Skeletal muscle cell (primary cell): ENCODE measurements around the gene CPNE4.

ENCODE experiments used
- DNase-seq: peaks from one replicate; pipeline ENCODE4 v3.0.0-alpha.2; 2010; ENCODE audit warnings: low read depth
- H3K4me3 ChIP-seq: 2 replicates; pipeline ENCODE4 v1.5.1; 2011; ENCODE audit warnings: low read depth, mild to moderate bottlenecking, control low read depth, low read length, moderate library complexity

The CPNE4 gene

DNA sequence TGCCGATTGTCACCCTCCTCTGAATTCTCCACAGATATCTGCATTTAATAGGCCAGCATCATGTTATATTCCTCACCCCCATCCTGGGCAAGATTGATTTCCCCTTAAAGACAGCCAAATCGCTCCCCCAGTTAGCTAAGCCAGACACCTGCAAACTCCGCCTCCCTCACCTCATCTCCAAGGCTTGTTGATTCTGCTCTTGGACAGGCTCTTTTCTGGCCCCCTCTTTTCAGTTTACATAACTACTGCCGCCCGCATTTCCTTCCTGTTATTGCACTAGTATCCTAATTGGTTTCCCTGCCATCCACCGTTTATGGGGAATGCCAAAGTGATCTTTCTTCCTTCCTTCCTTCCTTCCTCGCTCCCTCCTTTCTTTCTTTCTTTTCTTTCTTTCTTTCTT, 317.3 kb downstream of the CPNE4 start:
- DNase-seq = no peak
- no peak overlapping the region for H3K4me3 ChIP-seq

DNA sequence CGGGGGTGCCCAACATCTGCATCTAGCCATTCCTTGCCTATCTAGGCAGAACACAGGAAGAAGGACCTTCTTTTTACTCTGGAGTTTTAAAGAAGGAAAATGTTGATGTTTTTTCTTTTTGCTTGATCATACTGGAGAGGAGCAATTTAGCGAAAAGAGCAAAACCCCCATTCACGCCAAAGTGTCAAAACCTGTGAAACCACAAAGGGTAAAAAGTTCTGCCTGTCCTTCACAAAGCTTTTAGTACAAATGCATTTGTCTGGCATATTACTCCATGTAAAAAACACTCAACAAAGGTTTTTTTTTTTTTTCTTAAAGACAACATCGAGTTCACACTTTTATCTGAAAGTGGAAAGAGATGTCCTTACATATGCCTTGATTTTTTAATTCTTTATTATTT, 317.9 kb downstream of the CPNE4 start:
- DNase-seq = no peak
- no peak overlapping the region for H3K4me3 ChIP-seq

DNA sequence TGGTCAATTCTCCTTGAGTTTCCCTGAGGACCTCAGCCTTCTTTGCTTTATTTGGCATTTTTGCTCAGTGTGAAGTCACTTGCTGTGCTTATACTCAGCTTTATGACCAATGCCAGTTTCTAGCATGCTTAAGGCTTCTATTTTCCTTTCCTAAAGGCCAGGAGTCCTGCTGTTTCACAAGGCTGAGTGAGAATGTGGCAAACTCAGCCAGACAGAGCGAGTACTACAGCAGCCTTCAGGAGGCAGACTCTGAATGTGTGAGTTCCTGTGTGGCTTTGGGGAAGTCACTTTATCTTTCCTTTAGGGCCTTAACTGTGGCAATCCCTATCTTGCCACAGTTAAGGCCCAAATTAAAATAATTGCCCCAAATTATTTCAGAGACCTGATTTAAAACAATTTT, 318.8 kb downstream of the CPNE4 start:
- no peak for DNase-seq
- no peak overlapping the region for H3K4me3 ChIP-seq

DNA sequence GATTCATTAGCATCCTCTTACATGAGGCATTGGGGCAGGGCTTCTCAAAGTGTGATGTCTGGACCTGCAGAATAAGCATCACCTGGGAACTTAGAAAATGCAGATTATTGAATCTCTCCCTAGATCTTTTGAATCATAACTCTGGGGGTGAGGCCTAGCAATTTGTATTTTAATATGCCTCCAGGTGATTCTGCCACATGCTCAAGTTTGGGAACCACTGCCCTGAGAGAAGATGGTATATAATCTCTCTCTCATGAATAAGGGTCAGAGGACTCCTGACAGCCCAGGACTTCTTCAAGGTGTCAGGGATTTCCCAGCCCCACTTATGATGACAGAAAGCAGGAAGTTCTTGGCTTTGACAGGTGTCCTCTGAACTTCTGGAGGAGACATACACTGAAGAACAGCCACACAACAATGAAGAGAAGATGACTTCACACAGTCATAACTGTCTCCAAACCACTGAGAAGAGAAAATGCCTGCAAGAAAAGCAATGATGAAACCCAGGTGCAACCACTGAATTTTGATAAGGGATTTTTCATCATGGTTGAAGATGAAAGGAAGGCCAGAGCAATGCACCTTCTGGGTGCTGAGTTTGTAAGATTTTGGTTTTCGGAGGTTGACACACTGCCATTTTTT, 320.1 kb downstream of the CPNE4 start:
- DNase-seq = no peak
- H3K4me3 ChIP-seq = no peak overlapping the region

DNA sequence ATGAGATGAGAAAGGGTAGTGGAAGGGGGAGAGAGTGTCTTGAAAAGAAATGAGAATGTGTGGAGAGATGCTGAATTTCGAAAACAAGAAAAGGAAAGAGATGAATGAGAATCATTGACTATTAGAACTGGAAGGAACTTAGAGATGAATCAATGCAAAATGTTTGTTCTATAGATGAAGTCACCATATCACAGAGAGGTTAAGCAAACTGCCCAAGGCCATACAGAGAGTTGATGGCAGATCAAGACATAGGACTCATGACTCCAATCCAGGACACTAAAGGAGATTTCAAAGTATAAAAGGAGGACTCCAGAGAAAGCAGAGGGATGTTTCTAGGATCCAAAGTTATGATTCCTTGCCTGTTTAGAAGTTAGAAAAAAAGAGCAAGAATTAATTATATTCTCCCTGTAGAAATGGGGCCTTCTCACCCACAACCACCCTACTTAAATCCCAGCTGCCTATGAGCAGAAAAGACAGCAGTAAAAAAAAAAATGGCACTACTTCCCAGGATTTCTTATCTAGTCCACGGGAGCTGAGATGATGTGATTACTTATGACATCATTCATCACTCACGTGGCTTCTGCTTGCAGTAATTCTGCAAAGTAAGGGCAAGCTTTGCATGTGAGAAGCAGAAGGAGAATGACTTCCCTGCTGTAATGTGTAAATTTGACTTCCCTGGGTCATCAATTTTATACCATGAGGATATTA, 321.2 kb downstream of the CPNE4 start:
- H3K4me3 ChIP-seq = no peak overlapping the region
- DNase-seq = no peak

DNA sequence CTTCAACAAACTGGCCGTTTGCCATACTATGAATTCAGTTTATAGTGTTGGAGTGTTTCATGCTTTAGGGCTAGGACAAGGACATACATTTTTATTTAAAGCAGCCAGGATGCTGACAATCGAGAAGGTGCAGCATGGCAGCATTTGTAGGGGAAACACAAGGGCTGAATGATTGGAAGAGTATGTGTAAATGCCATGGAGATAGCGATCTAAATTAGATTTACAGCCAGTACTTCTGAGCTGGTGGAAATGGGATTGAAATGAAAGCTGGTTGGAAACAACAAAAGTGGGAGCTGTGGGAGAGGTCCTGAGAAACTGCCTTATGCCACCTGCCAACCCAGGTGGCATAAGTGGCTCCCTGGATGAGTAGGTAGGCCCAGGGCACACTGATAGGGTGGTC, 322.2 kb downstream of the CPNE4 start:
- no peak for DNase-seq
- H3K4me3 ChIP-seq = no peak overlapping the region

DNA sequence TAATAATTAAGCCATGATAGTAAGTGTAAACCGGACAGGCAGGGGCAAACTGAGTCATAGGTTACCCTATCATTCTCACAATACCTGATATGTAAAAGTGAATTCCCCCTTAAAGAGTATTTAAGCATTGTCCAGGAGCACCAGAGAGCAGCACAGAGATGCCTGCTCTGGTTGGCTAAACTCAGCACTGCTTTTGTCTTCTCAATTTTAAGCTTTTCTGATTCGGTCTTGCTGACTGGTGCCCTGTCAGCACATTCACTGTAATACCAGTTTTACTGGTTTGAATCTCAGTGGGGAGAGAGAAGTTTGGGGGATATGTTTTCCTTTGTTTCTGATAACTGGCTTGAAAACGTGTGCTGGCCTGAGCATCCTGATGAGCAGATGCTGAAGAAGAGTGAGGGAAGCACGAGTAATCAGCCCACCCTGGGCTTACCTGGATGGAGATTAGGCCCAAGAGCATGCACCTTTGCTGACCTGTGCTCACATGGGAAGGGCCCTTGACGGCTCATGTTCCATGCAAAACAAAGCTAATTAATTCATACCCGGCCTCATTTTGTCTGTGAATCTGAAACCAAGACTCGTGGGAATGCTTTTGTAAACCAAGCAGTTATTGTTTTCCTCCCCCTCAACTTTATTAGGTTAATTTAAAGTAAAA, 323.6 kb downstream of the CPNE4 start:
- no peak overlapping the region for H3K4me3 ChIP-seq
- no peak for DNase-seq

DNA sequence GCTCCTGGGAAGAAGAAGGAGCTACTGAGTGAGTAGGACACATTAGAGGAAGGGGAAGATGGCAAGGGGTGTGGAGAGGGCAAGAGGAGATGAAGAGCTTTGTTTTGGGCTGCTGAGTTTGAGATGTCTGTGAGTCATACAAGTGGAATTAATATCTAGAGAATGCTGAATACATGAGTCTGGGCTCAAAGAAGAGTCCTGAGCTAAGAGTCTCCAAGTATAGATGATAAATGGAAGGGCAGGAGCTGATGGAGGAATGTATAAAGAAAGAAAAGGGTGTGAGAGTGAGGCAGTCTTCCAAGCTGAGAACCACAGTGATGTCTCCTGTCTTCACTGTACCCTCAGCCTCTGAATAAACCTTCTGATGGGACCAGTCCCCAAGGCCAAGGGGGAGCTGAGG, 326.6 kb downstream of the CPNE4 start:
- no peak for DNase-seq
- no peak overlapping the region for H3K4me3 ChIP-seq

DNA sequence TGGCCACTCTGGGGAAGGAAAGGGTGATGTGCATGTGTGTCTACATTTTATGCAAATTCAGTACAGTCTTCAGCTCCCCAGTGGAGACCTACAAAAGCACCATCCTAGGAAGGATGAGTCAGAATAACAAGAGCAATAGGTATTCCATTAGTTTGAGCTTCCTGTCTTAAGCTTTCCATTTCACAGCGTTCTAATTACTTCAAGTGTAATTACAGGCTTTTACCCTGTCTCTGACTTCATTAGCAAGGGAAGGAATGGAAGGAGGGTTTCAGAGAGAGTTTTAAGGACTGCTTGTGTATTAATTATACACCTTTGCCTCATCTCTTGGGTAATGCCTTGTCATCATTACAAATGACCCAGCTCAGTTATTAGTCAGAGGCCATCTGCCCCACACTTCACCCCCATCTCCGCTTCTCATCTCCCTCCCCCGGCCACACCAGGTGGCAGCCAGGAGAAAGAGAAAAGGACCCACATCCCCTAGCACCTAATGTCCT, 329.2 kb downstream of the CPNE4 start:
- no peak overlapping the region for H3K4me3 ChIP-seq
- no peak for DNase-seq

DNA sequence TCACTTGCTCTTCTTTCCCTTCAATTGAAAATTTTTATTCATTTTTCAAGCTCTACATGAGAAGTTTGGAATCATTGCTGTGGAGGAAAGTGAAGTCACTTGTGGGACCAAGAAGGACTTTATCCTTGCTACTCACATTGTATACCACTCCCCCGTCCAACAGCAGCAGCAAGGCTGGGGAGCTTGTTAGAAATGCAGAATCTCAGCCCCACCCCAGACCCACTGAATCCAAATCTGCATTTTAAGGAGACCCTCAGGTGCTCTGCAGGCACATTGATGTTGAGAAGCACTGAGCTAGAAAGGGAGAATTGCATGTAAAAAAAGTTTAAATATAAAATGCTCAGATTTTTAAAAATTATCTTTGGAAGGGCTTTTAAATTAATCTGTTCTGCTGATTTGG, 329.7 kb downstream of the CPNE4 start:
- no peak for DNase-seq
- H3K4me3 ChIP-seq = no peak overlapping the region

DNA sequence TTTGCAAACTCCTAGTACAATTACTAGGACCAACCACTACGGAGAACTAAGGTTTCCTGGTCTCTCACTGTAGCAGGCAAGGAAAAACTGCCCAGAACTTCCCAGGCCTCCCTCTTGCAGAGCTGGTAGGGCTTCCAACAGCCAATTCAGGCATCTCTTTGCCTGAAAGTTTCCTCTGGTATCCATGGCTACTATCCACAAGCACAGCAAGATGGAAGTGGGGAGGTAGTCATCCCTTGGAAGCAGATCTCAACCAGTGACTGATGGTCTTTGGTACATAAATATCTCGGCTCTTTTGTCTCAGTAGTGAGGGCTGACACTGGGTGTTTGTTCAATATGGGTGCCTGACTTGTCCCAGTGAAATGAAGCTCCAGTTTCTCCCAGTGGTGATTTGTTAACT, 330.7 kb downstream of the CPNE4 start:
- no peak for DNase-seq

DNA sequence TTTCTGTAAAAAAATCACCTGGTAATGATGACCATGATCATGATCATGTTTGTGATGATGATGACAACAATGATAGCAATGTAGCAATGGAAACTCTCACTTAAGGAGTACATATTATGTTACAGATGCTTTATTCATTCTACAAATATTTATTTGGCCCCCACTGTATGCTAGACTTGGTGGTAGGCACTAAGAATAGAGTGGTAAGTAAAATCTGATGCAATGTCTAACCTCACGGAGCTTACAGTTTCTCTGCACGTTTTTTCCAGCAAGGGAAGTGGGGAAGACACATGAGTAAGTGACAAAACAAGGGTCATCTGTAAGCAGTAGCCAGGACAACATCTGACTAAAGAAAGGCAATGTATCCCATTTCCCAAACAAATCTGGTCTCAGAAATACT, 332.7 kb downstream of the CPNE4 start:
- no peak overlapping the region for H3K4me3 ChIP-seq
- DNase-seq = no peak

More for the DNA sequence above, 330.7 kb downstream of the CPNE4 start:
- H3K4me3 ChIP-seq = no peak overlapping the region

DNA sequence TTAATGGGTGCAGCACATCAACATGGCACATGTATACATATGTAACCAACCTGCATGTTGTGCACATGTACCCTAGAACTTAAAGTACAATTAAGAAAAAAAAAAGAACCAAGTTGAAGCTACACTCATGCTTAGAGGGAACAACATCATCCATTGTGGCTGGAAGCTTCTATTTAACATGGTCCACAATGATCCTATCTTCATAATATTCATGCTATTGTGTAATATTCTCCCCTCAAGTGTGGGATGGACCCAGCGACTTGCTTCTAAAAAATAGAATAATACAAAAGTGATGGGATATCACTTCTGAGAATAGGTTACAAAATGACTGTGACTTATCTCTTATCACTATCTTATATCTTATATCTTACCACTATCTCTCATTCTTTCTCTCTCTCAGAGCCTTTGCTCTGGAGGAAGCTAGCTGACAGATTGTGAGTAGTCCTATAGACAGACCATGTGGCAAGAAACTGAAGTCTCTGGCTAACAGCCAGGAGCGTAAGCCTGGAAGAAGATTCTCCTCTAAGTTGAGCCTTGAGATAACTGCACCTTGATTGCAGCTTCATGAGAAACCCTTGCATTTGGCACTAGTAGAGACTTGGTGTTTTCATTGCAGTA, 333.6 kb downstream of the CPNE4 start:
- H3K4me3 ChIP-seq = no peak overlapping the region
- no peak for DNase-seq

DNA sequence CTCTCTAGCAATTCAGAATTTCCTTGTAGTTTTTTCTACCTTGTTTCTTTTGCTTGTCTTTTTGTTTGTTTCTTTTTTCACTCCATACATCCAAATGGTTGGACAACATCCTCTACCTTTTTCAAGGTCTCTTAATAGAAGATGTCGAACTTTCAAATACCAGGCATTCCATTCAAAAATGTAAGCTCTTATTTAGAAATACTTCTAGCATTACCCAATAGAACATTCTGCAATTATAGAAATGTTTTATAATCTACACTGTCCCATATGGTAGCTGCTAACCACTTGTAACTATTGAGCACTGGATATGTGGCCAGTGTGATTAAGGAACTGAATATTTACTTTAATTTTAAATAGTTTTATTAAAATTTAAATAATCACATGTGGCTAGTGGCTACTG, 335.8 kb downstream of the CPNE4 start:
- no peak for DNase-seq
- no peak overlapping the region for H3K4me3 ChIP-seq

DNA sequence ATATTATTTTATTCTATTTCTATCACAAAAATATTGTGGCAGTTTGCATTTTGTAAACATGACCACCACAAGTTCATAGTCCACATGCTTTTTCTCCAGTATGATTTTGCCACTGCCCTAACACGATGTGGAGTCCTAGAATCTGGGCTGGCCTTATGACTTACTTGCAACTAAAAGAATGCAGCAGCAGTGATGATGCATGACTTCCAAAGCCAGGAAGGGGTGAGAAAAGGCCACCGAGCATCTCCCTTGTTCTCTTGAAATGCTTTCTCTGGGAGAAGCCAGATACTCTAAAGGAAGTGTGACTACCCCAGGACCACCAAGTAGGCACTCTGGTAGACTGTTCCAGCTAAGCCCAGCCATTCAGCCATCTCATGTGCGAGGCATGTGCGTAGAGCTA, 340.4 kb downstream of the CPNE4 start:
- DNase-seq = no peak
- no peak overlapping the region for H3K4me3 ChIP-seq

DNA sequence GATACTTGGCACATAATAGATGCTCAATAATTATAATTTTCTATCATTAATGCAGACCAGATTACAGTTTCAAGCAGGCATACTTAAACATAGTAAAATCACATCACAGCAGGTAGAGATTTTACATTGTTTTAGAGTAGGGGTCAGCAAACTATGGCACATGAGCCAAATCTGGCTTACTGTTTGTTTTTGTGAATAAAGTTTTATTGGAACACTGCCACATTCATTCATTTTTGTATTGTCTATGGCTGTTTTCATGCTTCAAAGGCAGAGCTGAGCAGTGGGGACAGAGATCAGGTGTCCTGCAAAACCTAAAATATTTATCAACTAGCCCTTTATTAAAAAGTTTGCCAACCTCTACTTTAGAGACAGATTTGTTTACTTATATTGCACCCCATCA, 342.5 kb downstream of the CPNE4 start:
- H3K4me3 ChIP-seq = no peak overlapping the region
- no peak for DNase-seq

DNA sequence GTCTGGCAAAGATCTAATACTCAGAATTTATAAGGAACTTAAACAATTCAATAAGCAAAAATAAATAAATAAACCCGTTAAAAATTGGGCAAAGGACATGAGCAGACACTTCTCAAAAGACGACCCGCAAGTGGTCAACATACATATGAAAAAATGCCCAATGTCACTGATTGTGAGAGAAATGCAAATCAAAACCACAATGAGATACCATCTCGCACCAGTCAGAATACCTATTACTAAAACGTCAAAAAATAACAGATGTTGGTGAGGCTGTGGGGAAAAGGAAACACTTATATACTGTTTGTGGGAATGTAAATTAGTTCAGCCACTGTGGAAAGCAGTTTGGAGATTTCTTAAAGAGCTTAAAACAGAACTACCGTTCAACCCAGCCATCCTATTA, 344.0 kb downstream of the CPNE4 start:
- H3K4me3 ChIP-seq = no peak overlapping the region
- no peak for DNase-seq

DNA sequence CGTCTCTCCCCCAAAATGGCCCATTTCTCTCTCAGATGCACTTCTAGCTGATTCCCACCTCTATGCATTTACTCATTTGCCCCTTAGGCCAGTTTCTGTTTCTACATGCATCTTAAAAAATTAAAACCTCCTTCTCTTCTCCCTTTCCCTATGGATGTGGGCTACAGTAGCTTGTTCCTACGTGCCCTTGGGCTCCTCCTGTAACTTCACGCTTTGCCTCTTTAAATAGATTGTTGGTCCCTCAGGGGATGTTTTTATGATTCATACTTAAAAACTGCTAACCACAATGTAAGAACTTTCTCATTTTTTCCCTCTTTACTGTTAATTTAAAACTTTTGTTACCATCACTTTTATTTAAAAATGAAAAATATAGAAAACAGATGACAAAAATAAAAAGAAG, 346.4 kb downstream of the CPNE4 start:
- no peak for DNase-seq

DNA sequence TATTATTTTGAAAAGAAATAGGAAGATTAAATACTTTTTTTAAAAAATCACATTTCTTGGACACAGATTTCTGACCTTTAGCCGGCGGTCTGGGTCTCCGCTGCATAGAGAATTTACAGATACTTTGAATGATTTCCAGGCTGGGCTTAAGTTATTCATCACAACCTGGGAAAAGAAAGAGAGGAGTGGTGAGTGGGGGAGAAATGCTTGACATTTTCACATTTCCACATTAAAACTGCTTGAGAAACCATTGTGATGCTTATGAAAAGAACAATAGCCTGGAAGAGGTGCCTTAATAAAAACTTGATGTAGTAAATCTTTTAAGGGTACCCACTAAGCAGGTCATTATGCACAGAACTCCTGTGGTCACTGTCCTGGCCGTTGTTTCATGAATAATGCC, 365.2 kb downstream of the CPNE4 start:
- no peak for DNase-seq
- no peak overlapping the region for H3K4me3 ChIP-seq

More for the DNA sequence above, 346.4 kb downstream of the CPNE4 start:
- H3K4me3 ChIP-seq = no peak overlapping the region

DNA sequence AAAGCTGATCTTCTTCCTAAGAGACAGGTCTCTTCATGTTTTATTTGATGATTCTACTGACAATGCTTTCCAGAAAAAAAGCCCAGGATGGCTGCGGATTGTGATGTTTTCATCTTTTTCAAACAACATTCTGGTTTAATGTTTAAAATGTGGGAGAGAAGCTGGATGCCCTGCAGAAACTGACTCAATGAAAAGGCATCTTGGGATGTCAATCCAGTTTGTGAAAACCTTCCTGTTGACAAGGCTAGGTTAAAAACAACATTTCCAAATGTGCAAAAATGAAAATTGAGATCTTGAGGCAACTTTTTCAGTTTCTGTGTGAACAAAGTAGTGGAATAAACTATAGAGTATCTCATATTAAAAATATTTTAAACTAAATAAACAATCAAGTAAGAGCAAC, 376.0 kb downstream of the CPNE4 start:
- no peak for DNase-seq
- no peak overlapping the region for H3K4me3 ChIP-seq
